Measurements from ENCODE around the gene NID1. TPM values are rescaled to one million over a fixed set of nuclear protein-coding genes. Genes with fewer than 3 reads are reported as not detected.

NID1 gene
- total and polyA plus RNA-seq, 2 donors (not counting 3 experiments of a cell fraction or from before 2014, with no cell fraction given), result 87.0 to 109 TPM

DNA sequence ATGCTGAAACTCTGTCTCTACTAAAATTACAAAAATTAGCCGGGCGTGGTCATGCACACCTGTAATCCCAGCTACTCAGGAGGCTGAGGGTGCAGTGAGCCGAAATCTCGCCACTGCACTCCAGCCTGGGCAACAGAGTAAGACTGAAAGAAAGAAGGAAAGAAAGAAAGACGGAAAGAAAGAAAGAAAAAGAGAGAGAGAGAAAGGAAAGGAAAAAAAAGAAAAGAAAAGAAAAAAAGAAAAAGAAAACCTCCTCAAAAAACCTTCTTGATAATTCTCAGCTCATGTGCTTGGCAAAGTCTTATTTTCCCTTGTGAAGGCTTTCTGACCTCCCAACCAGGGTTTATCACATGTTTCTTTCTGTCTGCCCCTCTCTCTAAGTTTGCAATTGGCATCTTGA, 7.3 kb downstream of the NID1 start:
- no peak overlapping the region for H3K9ac ChIP-seq (replicated peaks; ENCODE audit: extremely low read depth, insufficient read depth, low read length)
- H3K36me3 ChIP-seq (ENCODE audit: control insufficient read depth in 2 of 2, extremely low read depth in 1 of 2, insufficient read depth in 2 of 2, low read length in 2 of 2), result no peaks in the 10 kb centered on the region
- H3K4me2 ChIP-seq (ENCODE audit: insufficient read depth, low read length), result no peak overlapping the region
- CTCF ChIA-PET, result no interaction called here
- BruUV-seq (replicated peaks), result no TSS peak
- no peaks in the 10 kb centered on the region for H3K27me3 ChIP-seq (ENCODE audit: control insufficient read depth in 2 of 2, insufficient read depth in 2 of 2, low read length in 2 of 2)
- H3K79me2 ChIP-seq (ENCODE audit: control insufficient read depth, insufficient read depth, low read length), result no peaks in the 10 kb centered on the region
- peaks cover 5% of the 10 kb centered on the region for H3K4me1 ChIP-seq (ENCODE audit: control insufficient read depth, extremely low read depth, insufficient read depth, low read length)
- no peak overlapping the region for H3K4me3 ChIP-seq (replicated peaks in 1 of 3; ENCODE audit: insufficient read depth in 1 of 3, low read depth in 1 of 3, low read length in 3 of 3)
- intact Hi-C loops (cut with micrococcal nuclease), result no loop called here
- H2AFZ ChIP-seq (ENCODE audit: low read depth, low read length), result no peak overlapping the region
- H4K20me1 ChIP-seq (replicated peaks; ENCODE audit: control insufficient read depth, extremely low read depth, insufficient read depth, low read length), result no peaks in the 10 kb centered on the region
- FAIRE-seq, result no peak
- no peaks in the 10 kb centered on the region for H3K9me3 ChIP-seq (replicated peaks; ENCODE audit: control insufficient read depth, insufficient read depth, low read length)
- no peak for TF ChIP-seq JUN (IDR thresholded peaks at IDR 0.05; ENCODE audit: borderline replicate concordance, insufficient read depth, insufficient read length, low read depth)
- TF ChIP-seq, protein P1, sequence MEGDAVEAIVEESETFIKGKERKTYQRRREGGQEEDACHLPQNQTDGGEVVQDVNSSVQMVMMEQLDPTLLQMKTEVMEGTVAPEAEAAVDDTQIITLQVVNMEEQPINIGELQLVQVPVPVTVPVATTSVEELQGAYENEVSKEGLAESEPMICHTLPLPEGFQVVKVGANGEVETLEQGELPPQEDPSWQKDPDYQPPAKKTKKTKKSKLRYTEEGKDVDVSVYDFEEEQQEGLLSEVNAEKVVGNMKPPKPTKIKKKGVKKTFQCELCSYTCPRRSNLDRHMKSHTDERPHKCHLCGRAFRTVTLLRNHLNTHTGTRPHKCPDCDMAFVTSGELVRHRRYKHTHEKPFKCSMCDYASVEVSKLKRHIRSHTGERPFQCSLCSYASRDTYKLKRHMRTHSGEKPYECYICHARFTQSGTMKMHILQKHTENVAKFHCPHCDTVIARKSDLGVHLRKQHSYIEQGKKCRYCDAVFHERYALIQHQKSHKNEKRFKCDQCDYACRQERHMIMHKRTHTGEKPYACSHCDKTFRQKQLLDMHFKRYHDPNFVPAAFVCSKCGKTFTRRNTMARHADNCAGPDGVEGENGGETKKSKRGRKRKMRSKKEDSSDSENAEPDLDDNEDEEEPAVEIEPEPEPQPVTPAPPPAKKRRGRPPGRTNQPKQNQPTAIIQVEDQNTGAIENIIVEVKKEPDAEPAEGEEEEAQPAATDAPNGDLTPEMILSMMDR (IDR thresholded peaks at IDR 0.05; ENCODE audit: extremely low read depth in 1 of 2, insufficient read depth in 1 of 2, low read depth in 1 of 2, low read length in 2 of 2), result no peak
- TF ChIP-seq MYC (IDR thresholded peaks at IDR 0.05; ENCODE audit: low read depth, low read length), result no peak
- TF ChIP-seq, protein P2, sequence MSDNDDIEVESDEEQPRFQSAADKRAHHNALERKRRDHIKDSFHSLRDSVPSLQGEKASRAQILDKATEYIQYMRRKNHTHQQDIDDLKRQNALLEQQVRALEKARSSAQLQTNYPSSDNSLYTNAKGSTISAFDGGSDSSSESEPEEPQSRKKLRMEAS (IDR thresholded peaks at IDR 0.05; ENCODE audit: insufficient read depth, insufficient read length), result no peak
- TF ChIP-seq GATA2 (IDR thresholded peaks at IDR 0.05; ENCODE audit: insufficient read depth, insufficient read length, low read depth, low read length), result no peak
- no peak for TF ChIP-seq EZH2 (IDR thresholded peaks at IDR 0.05; ENCODE audit: borderline replicate concordance, low read depth, low read length, severe bottlenecking)
- no peak for TF ChIP-seq FOS (IDR thresholded peaks at IDR 0.05; ENCODE audit: borderline replicate concordance, insufficient read depth, low read length)
- TF ChIP-seq POLR2A (IDR thresholded peaks at IDR 0.05; ENCODE audit: low read depth, low read length), result no peak
- no peak for TF ChIP-seq POLR2AphosphoS5 (IDR thresholded peaks at IDR 0.05; ENCODE audit: insufficient read depth, low read depth, low read length)
- POLR2A ChIA-PET, result no interaction called here
- DNase-seq (ENCODE audit: low read depth, low spot score), result no peak
- H3K27ac ChIP-seq (ENCODE audit: insufficient read depth, low read depth, low read length), result no peak overlapping the region
- dilution Hi-C loops (cut with MboI; ENCODE audit: extremely low pct_ligation_motif_present, low sequenced_read_pairs), result no loop called here
- H3K9me1 ChIP-seq (replicated peaks; ENCODE audit: control insufficient read depth, extremely low read depth, insufficient read depth, low read length), result no peaks in the 10 kb centered on the region

Data from endothelial cell of umbilical vein (primary cell).